GOT3 (cell line): ENCODE measurements around the gene DNAH6.

Experiments used
- DNase-seq: peaks from one replicate; lab custom pipeline; 2025; ENCODE audit warnings: mixed read lengths; lab: John Stamatoyannopoulos, UW

DNAH6 gene

GRCh38 chr2:84690225-84690624 is 173.9 kb downstream of the DNAH6 start:
- no peak for DNase-seq

- DNase-seq = no peak
Measured at GRCh38 chr2:84694088-84694622, 177.9 kb downstream of the DNAH6 start.

- DNase-seq = no peak
Measured at GRCh38 chr2:84697895-84698294, 181.6 kb downstream of the DNAH6 start.

GRCh38 chr2:84700006-84700405 is 183.7 kb downstream of the DNAH6 start:
- DNase-seq = no peak

- no peak for DNase-seq
Measured at GRCh38 chr2:84701880-84702279, 185.6 kb downstream of the DNAH6 start.

GRCh38 chr2:84702941-84703340 is 186.6 kb downstream of the DNAH6 start:
- no peak for DNase-seq

- no peak for DNase-seq
Measured at GRCh38 chr2:84703831-84704230, 187.5 kb downstream of the DNAH6 start.

GRCh38 chr2:84704505-84705244 is 188.4 kb downstream of the DNAH6 start:
- no peak for DNase-seq

GRCh38 chr2:84705858-84706257 is 189.6 kb downstream of the DNAH6 start:
- no peak for DNase-seq

GRCh38 chr2:84708442-84708841 is 192.1 kb downstream of the DNAH6 start:
- no peak for DNase-seq

GRCh38 chr2:84711651-84712050 is 195.4 kb downstream of the DNAH6 start:
- DNase-seq = no peak

GRCh38 chr2:84713441-84713840 is 197.1 kb downstream of the DNAH6 start:
- DNase-seq = no peak

GRCh38 chr2:84716564-84716963 is 200.3 kb downstream of the DNAH6 start:
- no peak for DNase-seq

- no peak for DNase-seq
Measured at GRCh38 chr2:84717302-84717701, 201.0 kb downstream of the DNAH6 start.

GRCh38 chr2:84719434-84719833 is 203.1 kb downstream of the DNAH6 start:
- DNase-seq = no peak

GRCh38 chr2:84723831-84724230 is 207.5 kb downstream of the DNAH6 start:
- DNase-seq = no peak

- DNase-seq = no peak
Measured at GRCh38 chr2:84725717-84726116, 209.4 kb downstream of the DNAH6 start.

GRCh38 chr2:84727315-84727714 is 211.0 kb downstream of the DNAH6 start:
- DNase-seq = no peak

GRCh38 chr2:84729224-84729623 is 212.9 kb downstream of the DNAH6 start:
- no peak for DNase-seq

- no peak for DNase-seq
Measured at GRCh38 chr2:84731185-84731584, 214.9 kb downstream of the DNAH6 start.

GRCh38 chr2:84732897-84733778 is 216.8 kb downstream of the DNAH6 start:
- DNase-seq = no peak

- DNase-seq = no peak
Measured at GRCh38 chr2:84735389-84735788, 219.1 kb downstream of the DNAH6 start.
